HL-60 (cell line): ENCODE data around the gene CHRM5.

Experiments used
- DNase-seq, 2 experiments: peaks; one replicate each; pipeline ENCODE4 v3.0.0-alpha.2; 2010 to 2020; ENCODE audit warnings: low read depth in 1 of 2, low spot score in 1 of 2
- H3K27ac ChIP-seq: fragments of 250-450 bp; sonication (Bioruptor Pico); replicated peaks from 2 replicates; pipeline ENCODE4 v1.5.1; 2020; ENCODE audit warnings: mild to moderate bottlenecking, moderate library complexity
- H3K27me3 ChIP-seq: fragments of 250-450 bp; sonication (Bioruptor Pico); 2 replicates; pipeline ENCODE4 v1.5.1; 2021; ENCODE audit warnings: mild to moderate bottlenecking, moderate library complexity; ENCODE audit not compliant: insufficient read depth, poor library complexity, severe bottlenecking
- H3K4me3 ChIP-seq: replicated peaks from 2 replicates; pipeline ENCODE4 v1.5.1; 2011; ENCODE audit warnings: mild to moderate bottlenecking, control low read depth, low read length; ENCODE audit not compliant: insufficient read depth
- GABPA ChIP-seq: IDR thresholded peaks from 2 replicates; pipeline ENCODE4 v1.6.1; 2012; ENCODE audit warnings: low read depth
- POLR2AphosphoS5 ChIP-seq: IDR thresholded peaks from 2 replicates; pipeline ENCODE4 v1.6.1; 2012; ENCODE audit warnings: low read depth
- SPI1 ChIP-seq: IDR thresholded peaks from 2 replicates; pipeline ENCODE4 v1.6.1; 2012; ENCODE audit warnings: low read depth, mild to moderate bottlenecking, borderline replicate concordance
- TF ChIP-seq, protein P1 (sequence below): IDR thresholded peaks from 2 replicates; pipeline ENCODE4 v1.6.1; 2012; ENCODE audit warnings: low read depth; ENCODE audit not compliant: insufficient replicate concordance
- TF ChIP-seq, protein P2 (sequence below): IDR thresholded peaks from one replicate; pipeline ENCODE4 v1.5.1; 2011; ENCODE audit warnings: low read length, control low read depth, inconsistent platforms; ENCODE audit not compliant: insufficient read depth

The CHRM5 gene

DNA sequence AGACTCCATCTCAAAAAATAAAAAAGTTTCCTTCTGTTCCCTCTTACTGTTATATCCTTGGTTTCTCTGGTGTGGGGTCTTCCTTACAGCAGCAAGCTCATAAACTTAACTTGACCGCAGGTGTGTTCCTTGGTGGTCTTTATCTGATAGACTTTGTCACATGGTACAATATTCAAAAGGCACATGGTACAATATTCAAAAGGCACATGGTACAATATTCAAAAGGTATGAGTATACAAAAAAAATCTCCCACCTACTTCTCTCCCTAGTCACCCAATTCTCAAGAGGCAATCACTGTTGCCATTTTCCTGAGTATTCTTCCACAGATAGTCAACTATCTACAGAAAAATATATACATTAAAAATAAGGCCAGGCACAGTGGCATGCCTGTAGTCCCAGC is 138.1 kb downstream of the CHRM5 start:
- H3K4me3 ChIP-seq = no peak overlapping the region
- TF ChIP-seq, protein P1, sequence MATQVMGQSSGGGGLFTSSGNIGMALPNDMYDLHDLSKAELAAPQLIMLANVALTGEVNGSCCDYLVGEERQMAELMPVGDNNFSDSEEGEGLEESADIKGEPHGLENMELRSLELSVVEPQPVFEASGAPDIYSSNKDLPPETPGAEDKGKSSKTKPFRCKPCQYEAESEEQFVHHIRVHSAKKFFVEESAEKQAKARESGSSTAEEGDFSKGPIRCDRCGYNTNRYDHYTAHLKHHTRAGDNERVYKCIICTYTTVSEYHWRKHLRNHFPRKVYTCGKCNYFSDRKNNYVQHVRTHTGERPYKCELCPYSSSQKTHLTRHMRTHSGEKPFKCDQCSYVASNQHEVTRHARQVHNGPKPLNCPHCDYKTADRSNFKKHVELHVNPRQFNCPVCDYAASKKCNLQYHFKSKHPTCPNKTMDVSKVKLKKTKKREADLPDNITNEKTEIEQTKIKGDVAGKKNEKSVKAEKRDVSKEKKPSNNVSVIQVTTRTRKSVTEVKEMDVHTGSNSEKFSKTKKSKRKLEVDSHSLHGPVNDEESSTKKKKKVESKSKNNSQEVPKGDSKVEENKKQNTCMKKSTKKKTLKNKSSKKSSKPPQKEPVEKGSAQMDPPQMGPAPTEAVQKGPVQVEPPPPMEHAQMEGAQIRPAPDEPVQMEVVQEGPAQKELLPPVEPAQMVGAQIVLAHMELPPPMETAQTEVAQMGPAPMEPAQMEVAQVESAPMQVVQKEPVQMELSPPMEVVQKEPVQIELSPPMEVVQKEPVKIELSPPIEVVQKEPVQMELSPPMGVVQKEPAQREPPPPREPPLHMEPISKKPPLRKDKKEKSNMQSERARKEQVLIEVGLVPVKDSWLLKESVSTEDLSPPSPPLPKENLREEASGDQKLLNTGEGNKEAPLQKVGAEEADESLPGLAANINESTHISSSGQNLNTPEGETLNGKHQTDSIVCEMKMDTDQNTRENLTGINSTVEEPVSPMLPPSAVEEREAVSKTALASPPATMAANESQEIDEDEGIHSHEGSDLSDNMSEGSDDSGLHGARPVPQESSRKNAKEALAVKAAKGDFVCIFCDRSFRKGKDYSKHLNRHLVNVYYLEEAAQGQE = no peak
- no peak for TF ChIP-seq GABPA
- no peak for TF ChIP-seq POLR2AphosphoS5
- TF ChIP-seq, protein P2, sequence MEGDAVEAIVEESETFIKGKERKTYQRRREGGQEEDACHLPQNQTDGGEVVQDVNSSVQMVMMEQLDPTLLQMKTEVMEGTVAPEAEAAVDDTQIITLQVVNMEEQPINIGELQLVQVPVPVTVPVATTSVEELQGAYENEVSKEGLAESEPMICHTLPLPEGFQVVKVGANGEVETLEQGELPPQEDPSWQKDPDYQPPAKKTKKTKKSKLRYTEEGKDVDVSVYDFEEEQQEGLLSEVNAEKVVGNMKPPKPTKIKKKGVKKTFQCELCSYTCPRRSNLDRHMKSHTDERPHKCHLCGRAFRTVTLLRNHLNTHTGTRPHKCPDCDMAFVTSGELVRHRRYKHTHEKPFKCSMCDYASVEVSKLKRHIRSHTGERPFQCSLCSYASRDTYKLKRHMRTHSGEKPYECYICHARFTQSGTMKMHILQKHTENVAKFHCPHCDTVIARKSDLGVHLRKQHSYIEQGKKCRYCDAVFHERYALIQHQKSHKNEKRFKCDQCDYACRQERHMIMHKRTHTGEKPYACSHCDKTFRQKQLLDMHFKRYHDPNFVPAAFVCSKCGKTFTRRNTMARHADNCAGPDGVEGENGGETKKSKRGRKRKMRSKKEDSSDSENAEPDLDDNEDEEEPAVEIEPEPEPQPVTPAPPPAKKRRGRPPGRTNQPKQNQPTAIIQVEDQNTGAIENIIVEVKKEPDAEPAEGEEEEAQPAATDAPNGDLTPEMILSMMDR = no peak
- TF ChIP-seq SPI1 = no peak

DNA sequence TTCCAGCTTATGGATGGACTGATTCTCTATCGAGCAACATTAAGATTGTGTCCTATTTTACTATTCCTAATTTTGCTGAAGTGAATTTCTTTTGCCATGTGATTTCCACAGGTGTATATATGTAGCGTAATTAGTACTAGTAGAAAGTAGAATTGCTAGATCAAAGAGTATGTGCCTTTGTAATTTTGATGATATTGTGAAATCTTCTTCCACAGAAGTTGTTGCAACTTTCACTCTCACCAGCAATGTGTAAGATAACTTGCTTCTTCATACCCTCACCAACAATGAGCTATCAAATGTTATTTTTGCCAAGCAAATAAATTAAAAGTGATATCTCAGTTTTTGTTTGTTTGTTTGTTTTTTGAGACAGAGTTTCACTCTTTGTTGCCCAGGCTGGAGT is 139.0 kb downstream of the CHRM5 start:
- TF ChIP-seq GABPA (no peak), POLR2AphosphoS5 (no peak), SPI1 (no peak)
- TF ChIP-seq, protein P1 = no peak
- TF ChIP-seq, protein P2 = no peak
- H3K4me3 ChIP-seq = no peak overlapping the region
- no peak overlapping the region for H3K27ac ChIP-seq
- no peak for DNase-seq
- no peaks in the 10 kb centered on the region for H3K27me3 ChIP-seq

More for the DNA sequence above, 138.1 kb downstream of the CHRM5 start:
- Histone ChIP-seq H3K27ac (no peak overlapping the region), H3K27me3 (no peaks in the 10 kb centered on the region)
- DNase-seq = no peak

DNA sequence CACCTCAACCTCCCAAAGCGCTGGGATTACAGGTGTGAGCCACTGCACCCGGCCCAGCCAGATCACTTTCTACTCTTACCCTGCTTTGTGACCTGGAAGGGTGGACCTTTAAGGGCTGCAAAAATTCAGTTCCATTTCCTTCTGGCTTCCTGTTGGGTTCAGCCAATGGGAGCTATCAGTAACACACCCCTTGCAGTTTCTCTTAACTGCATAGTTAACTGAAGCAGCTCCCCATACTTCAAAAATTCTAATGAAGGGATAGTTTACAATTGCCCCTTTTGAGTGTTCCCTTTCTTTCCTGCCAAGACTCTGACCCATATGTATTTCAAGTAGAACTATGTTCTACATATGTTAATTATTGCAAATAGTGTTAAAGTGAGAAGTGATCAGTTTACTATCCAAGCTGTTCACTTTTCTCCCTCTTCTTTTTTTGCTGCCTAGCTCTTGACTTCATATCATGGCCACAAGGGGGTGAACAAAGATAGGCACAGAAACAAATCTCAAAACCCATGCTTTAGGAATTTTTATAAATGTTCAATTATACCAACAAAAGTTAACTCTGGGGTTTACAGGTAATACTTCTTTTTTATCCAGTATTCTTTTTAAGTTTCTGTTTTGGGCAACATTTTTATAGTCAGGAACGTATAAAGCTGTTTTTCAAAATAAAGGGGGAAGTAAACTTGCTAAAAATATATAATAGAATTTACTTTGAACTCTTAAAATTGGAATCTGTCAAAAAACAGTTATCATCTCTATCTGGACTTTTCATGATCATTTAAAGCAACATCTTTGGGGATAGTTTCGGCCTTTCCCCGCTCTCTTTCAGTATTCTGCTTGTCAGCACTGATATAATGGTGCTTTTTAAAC is 141.7 kb downstream of the CHRM5 start:
- H3K27ac ChIP-seq = no peak overlapping the region

More for the DNA sequence above, 141.7 kb downstream of the CHRM5 start:
- DNase-seq = peak in 1 of 2 experiments; percentile 30
- TF ChIP-seq, protein P1 = no peak
- TF ChIP-seq, protein P2 = peak; percentile 39
- H3K27me3 ChIP-seq = no peaks in the 10 kb centered on the region
- H3K4me3 ChIP-seq = no peak overlapping the region
